CD4-positive, alpha-beta T cell treated with Interleukin-17A for 1 hour (primary cell): ENCODE data around the gene UBR2.
"Not testable (repeated sequence)": the region's sequence is repeated elsewhere in the genome, so short reads cannot be mapped to it uniquely, and the experiment has no call there.

Experiments used
- DNase-seq: peaks from one replicate; pipeline ENCODE4 v3.0.0-alpha.2; 2020

Gene UBR2

GRCh38 chr6:42618686-42619085 is 54.9 kb downstream of the UBR2 start:
- DNase-seq = no peak

- DNase-seq = no peak
Measured at GRCh38 chr6:42619963-42620362, 56.1 kb downstream of the UBR2 start.

- DNase-seq = no peak
Measured at GRCh38 chr6:42624601-42625000, 60.8 kb downstream of the UBR2 start.

- DNase-seq = no peak
Measured at GRCh38 chr6:42627044-42627443, 63.2 kb downstream of the UBR2 start.

GRCh38 chr6:42627674-42628073 is 63.8 kb downstream of the UBR2 start:
- no peak for DNase-seq

GRCh38 chr6:42628604-42629003 is 64.8 kb downstream of the UBR2 start:
- DNase-seq = no peak

- peak; percentile 6 for DNase-seq
Measured at GRCh38 chr6:42629845-42630244, 66.0 kb downstream of the UBR2 start.

- no peak for DNase-seq
Measured at GRCh38 chr6:42637681-42638080, 73.9 kb downstream of the UBR2 start.

GRCh38 chr6:42642794-42643193 is 79.0 kb downstream of the UBR2 start:
- DNase-seq = no peak

GRCh38 chr6:42644211-42644610 is 80.4 kb downstream of the UBR2 start:
- DNase-seq = no peak

- DNase-seq = no peak
Measured at GRCh38 chr6:42652024-42652746, 88.4 kb downstream of the UBR2 start.

GRCh38 chr6:42653851-42654250 is 90.0 kb downstream of the UBR2 start:
- DNase-seq = no peak

GRCh38 chr6:42659806-42660205 is 96.0 kb downstream of the UBR2 start:
- no peak for DNase-seq

GRCh38 chr6:42661540-42662153 is 97.8 kb downstream of the UBR2 start:
- peak; percentile 89 for DNase-seq

- DNase-seq = no peak
Measured at GRCh38 chr6:42664718-42665117, 100.9 kb downstream of the UBR2 start.

- DNase-seq = not testable (repeated sequence)
Measured at GRCh38 chr6:42674368-42674767, 110.5 kb downstream of the UBR2 start.

- no peak for DNase-seq
Measured at GRCh38 chr6:42674780-42675179, 111.0 kb downstream of the UBR2 start.

GRCh38 chr6:42679358-42679757 is 115.5 kb downstream of the UBR2 start:
- DNase-seq = no peak

- DNase-seq = no peak
Measured at GRCh38 chr6:42688281-42688680, 124.5 kb downstream of the UBR2 start.

- no peak for DNase-seq
Measured at GRCh38 chr6:42689371-42689770, 125.5 kb downstream of the UBR2 start.

GRCh38 chr6:42690151-42690702 is 126.4 kb downstream of the UBR2 start:
- no peak for DNase-seq

GRCh38 chr6:42690872-42691271 is 127.0 kb downstream of the UBR2 start:
- DNase-seq = no peak

GRCh38 chr6:42692137-42692911 is 128.5 kb downstream of the UBR2 start:
- DNase-seq = no peak
